ENCODE results near the gene BOD1L1.

BOD1L1 gene

GRCh38 chr4:13555325-13555724 is 72.2 kb downstream of the BOD1L1 start:
- no peak for DNase-seq (ENCODE audit: low read depth)

DNA sequence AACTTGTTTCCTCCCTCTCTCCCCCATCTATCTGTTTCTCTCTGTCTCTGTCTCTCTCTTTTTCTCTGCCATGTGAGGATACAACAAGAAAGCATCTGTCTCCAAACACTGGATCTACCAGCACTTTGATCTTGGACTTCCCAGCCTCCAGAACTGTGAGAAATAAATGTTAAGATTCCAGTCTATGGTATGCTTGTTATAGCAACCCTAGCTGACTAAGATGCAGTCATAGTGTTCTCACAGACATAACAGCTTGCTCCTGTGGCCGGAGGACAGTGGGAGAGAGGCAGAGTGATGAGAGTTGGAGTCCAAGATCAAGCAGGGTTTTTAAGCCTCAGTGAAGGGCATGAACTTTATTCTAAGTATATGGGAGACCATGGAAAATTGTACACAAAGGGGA is 74.4 kb downstream of the BOD1L1 start:
- no peak for DNase-seq (ENCODE audit: low read depth)

- DNase-seq (ENCODE audit: low read depth): peak; percentile 80
Measured at GRCh38 chr4:13548984-13549546, 78.5 kb downstream of the BOD1L1 start.

DNA sequence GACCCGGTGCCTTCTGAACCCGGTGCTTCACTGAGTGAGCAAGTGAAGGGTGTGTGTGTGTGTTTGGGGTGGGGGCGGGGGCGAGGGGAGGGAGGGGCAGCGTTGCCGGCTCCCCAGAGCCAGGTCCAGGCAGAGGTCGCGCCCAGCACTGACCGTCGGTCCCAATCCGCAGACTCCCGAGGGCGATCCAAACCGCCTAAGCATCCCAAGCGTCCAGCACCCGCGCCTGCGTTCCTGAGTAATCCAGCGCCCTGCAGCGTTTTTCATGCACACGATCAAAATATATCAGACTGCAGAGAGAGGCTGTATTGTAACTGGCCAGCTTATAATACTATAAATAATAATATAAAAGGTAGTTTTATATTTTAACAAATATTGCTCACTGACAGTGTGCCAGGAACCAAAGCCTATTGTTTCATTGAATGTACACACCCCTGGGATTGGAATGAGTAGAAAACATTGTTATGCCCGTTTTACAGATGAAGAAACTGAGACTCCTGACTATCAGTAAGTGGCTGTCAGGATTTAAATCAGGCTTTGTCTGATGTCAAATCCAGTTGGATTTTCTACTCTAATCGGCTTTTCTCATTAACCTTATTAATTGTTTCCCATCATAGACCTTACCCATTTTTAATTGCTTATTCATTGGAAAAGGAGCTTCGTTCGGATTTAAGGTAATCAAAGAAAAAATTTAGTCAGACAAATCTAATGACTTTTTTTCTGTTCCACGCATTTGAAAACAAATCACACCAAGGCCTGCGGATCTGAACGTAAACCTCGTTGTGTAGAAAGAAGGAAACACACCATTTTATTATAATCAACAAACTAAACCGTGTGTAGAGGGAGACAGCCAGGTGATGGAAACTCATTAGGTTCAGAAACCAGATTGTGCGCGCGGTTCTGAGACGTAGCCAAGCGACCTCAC is 79.2 kb downstream of the BOD1L1 start:
- DNase-seq (ENCODE audit: low read depth): no peak

GRCh38 chr4:13547485-13548041 is 80.0 kb downstream of the BOD1L1 start:
- no peak for DNase-seq (ENCODE audit: low read depth)

DNA sequence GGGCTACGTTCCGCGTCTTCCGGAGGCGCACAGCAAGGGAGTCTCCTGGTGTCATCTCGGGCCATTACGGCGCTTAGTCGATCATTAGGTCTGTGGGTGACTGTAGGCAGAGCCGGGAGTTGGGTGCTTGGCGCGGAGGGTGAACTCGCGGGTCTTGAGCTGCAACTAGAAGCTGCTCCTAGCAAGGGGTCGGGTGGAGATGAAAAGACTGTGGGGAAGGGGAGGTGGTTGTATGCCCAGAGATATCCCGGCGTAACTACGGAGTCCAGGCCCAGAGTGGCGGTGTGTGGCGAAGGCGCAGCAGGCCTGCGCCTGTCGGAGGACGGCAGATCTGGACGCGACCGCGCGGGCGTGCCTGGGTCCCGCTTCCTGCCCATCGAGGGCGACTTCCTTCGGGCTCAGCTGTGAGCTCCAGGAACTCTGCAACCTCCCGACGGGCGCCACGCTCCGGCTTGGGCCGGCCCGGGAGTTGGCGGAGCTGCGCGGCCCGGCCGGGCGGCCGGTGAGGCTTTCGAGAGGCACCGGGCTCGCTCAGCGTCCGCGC is 80.5 kb downstream of the BOD1L1 start:
- no peak for DNase-seq (ENCODE audit: low read depth)

- no peak for DNase-seq (ENCODE audit: low read depth)
Measured at GRCh38 chr4:13546142-13546940, 81.2 kb downstream of the BOD1L1 start.

DNA sequence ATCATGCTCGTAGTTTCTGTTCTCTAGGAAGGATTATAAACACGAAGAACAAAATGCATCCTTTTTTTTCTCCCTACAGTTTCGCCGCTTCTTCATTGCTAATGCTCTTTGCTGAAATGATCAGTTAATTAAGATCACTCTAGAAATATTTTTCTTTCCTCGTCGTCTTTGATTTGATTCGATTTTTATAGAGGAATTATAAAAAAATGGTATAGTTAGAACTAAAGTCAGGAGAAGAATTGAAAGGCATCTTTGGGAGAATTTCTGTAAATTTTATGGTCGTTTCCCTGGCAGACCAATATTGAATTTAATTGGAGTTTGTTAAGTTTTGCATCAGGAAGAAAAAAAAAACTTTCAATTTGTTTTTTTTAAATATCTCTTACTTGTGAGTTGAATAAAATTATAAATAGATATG is 82.1 kb downstream of the BOD1L1 start:
- DNase-seq (ENCODE audit: low read depth): no peak

DNA sequence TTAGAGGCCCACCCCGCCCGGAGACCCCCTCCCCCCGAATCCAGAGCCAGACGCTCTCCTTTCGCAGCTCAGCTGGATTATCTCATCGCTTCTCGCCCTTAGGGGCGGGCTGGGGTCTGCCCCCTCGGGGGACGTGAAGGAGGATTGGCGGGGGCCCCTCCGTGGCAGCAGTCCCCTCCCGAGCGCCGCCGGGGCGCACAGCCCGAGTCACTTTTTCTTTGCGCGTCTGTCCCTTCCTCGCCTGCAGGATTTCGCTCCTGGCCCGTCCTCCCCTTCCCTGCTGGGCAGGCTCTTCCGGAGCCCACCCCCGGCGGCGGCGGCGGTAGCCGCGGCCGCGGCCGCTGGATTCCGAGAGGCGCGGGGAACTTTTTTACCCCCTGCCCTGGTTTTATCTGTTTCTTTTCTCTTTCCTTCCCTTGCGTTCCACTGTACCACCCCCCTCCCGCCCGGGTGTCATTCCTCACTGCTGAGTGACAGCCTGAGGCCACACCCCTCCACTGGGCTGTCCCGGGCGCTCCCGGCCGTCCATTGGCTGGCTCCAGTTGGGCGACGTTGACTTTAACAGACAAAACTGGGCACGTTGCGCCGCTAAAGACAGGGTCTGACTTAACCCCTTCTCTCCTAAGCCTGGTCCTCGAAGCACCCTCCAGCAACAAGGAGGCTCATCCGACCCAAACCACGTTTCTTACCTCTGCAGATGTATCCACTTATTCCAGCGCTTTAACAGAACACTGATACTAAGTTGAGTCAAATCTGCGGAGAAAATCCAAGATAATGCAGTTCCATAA is 82.7 kb downstream of the BOD1L1 start:
- DNase-seq (ENCODE audit: low read depth): no peak

DNA sequence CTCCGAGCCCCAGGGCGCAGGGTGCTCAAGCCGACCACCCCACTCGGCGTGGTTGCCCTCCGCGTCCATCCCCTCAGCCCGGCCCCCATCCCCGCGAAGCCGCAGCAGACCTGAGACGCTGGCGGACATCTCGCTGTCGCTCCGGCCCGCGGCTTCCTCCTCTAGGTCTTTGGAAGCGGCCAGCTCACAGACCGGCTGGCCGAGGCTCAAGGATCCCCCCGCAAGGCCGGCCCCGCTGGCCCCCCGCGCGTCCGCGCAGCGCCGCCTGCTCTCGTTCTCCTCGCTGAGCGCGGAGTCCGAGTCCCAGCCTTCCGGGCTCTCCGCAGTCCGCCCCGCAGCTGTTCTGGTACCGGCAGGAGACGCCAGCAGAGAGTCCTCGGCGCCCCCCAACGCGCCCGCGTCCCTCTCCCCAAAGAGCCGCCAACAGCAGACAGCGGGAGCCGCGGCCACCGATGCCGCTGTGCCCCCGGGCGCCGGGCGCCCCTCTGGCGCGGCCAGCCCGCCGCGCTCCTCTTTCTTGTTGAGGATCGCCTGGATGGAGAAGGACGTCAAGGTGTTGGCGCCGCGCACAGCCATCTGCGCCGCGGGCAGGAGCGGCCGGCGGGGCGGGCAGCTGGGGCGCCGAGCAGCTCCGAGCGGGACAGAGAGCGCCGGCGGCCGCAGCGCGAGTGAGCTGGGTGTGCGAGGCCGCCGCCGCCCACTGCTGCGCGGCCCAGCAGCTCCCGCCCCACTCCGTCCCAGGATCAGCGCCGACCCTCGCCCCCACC is 83.5 kb downstream of the BOD1L1 start, which contains the start of gene NKX3-2:
Gene NKX3-2, minus strand, starts transcription at position 670 of the 767 bp plus-strand sequence. Its CDS starts 94 bp downstream, at position 576.
- DNase-seq (ENCODE audit: low read depth): no peak

GRCh38 chr4:13543032-13543838 is 84.3 kb downstream of the BOD1L1 start:
- DNase-seq (ENCODE audit: low read depth): no peak

GRCh38 chr4:13542577-13543031 is 84.9 kb downstream of the BOD1L1 start:
- DNase-seq (ENCODE audit: low read depth): no peak

- no peak for DNase-seq (ENCODE audit: low read depth)
Measured at GRCh38 chr4:13541720-13542576, 85.6 kb downstream of the BOD1L1 start.

DNA sequence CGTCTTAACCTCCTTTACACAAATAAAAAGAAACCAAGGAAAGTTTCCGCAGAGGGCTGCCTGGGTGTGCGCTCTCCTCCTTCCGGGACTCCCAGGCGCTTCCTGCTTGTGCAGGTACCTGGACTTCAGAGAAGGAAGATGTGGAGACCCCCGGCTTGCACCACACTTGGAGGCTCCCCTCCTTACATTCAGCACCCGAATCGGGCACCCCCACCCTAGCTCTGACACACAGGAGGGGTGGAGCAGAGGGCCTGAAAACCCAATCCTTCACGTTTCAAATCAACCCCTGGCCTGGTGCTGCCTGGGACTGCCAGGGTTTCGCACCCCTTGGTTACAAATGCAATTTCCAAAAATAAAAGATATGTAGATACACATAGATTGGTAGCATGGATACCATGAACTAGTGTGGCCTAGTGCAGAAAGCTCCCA is 86.3 kb downstream of the BOD1L1 start:
- no peak for DNase-seq (ENCODE audit: low read depth)

DNA sequence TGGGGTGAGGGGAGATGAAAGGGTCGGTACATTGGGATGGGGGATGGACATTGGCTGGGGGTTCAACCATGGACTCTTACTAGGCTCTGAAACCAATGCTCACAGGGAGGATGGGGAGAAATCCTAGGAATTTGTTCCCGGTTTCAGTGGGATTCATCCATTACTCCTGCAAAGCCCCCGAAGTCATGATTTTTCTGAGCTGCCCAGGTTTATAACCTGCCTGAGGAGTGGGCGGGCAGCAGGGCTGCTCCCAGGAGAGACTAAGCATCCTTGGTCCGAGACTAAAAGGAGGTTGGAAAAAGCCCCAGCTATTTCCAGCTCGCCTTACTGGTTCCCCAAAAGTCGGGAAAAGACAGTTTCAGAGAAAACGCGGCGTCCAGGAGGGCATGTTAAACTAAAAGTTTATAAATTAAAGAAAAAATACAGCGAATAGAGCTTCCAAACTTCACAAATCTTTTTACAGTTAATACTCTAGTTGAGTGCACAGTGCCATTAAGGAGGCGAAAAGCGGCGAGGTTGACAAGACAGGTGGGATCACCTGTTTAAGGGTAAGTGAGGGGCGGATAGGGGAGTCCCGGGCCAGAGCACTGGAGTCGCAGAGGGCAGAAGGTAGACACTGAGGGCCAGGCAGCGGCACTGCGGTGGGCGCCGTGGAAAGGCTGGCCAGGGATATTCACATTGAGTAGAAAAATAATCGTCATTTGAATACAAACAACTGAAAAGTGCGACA is 86.9 kb downstream of the BOD1L1 start:
- DNase-seq (ENCODE audit: low read depth): no peak

DNA sequence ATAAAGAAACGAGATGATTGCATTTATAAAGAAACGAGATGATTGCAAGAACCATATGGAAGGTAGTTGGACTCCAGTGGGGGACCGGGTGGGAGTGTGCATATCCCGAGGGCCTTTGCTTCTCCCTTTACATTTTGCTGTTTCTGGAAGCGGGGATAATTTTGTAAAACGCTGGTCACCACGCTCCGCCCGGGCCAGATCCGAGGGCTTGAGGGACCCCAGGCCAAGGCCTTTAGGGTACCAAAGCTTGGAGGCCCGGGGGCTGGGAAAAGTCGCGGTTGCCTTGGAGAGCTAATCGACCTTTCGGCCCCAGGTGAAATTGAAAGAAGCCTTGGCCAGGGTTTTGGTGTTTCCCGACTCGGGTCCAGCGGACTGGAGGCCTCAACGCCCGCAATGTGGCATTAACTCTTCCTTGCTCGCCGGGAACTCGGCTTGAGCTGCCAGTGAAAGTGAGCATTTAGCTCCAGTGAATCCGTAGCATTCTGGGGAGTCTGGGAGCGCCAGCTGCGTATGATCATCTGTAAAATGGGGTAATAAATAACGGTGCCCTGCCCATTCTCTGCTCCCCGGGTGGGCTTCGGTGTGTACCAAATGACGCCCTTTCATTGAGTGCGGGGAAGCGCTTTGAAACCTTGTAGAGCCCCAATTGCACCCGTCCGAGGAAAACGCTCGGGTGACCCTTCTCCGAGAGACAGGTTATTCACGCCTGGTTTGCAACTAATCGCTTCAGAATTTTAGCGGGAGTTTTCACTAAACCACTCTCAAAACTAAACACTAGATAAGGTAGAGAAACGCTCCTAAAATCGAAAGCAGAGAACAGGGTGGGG is 87.7 kb downstream of the BOD1L1 start:
- DNase-seq (ENCODE audit: low read depth): no peak
